ENCODE results near the gene ADCY1. TPM values are rescaled to one million over a fixed set of nuclear protein-coding genes. Genes with fewer than 3 reads are reported as not detected.

Gene ADCY1
- total and polyA plus RNA-seq, 2 donors from 2014 or later: 2.9 to 3.7 TPM

GRCh38 chr7:45589915-45590678 is 15.9 kb downstream of the ADCY1 start:
- Histone ChIP-seq H3K36me3 (ENCODE audit: control insufficient read depth in 2 of 3, insufficient read depth in 3 of 3, low read length in 3 of 3) (no peaks in the 10 kb centered on the region), H3K27me3 (ENCODE audit: control insufficient read depth, insufficient read depth, low read length) (no peaks in the 10 kb centered on the region), H3K4me3 (ENCODE audit: low read length in 3 of 3) (no peak overlapping the region), H3K9me3 (ENCODE audit: control insufficient read depth in 2 of 3, insufficient read depth in 1 of 3, low read length in 3 of 3) (no peaks in the 10 kb centered on the region), H3K4me1 (ENCODE audit: control insufficient read depth in 2 of 3, insufficient read depth in 2 of 3, low read depth in 1 of 3, low read length in 3 of 3) (no peaks in the 10 kb centered on the region), H3K9ac (ENCODE audit: low read length in 3 of 3) (no peak overlapping the region), H3K27ac (ENCODE audit: low read depth in 2 of 2, low read length in 2 of 2) (no peak overlapping the region)
- DNase-seq: peak in 4 of 5 donors; percentile 27 to 47 (median 44)
- intact Hi-C loops (cut with DNase I): no loop called here
- TF ChIP-seq CTCF (IDR thresholded peaks at IDR 0.05; ENCODE audit: borderline replicate concordance, extremely low read depth, insufficient read depth): no peak
- no peak for FAIRE-seq

- no peaks in the 10 kb centered on the region for H3K4me1 ChIP-seq (ENCODE audit: control insufficient read depth in 2 of 3, insufficient read depth in 2 of 3, low read depth in 1 of 3, low read length in 3 of 3)
- intact Hi-C loops (cut with DNase I): no loop called here
- FAIRE-seq (no peak), DNase-seq (peak in 2 of 5 donors; percentile 35 to 42)
- no peak overlapping the region for H3K4me3 ChIP-seq (ENCODE audit: low read length in 3 of 3)
- H3K27ac ChIP-seq (ENCODE audit: low read depth in 2 of 2, low read length in 2 of 2): no peak overlapping the region
- H3K27me3 ChIP-seq (ENCODE audit: control insufficient read depth, insufficient read depth, low read length): no peaks in the 10 kb centered on the region
- H3K36me3 ChIP-seq (ENCODE audit: control insufficient read depth in 2 of 3, insufficient read depth in 3 of 3, low read length in 3 of 3): no peaks in the 10 kb centered on the region
- H3K9me3 ChIP-seq (ENCODE audit: control insufficient read depth in 2 of 3, insufficient read depth in 1 of 3, low read length in 3 of 3): no peaks in the 10 kb centered on the region
- TF ChIP-seq CTCF (IDR thresholded peaks at IDR 0.05; ENCODE audit: borderline replicate concordance, extremely low read depth, insufficient read depth): no peak
- no peak overlapping the region for H3K9ac ChIP-seq (ENCODE audit: low read length in 3 of 3)
Measured at GRCh38 chr7:45590679-45591057, 16.5 kb downstream of the ADCY1 start.

GRCh38 chr7:45591101-45591906 is 17.1 kb downstream of the ADCY1 start:
- intact Hi-C loops (cut with DNase I): no loop called here
- Histone ChIP-seq H3K4me1 (ENCODE audit: control insufficient read depth in 2 of 3, insufficient read depth in 2 of 3, low read depth in 1 of 3, low read length in 3 of 3) (no peaks in the 10 kb centered on the region), H3K4me3 (ENCODE audit: low read length in 3 of 3) (no peak overlapping the region), H3K27me3 (ENCODE audit: control insufficient read depth, insufficient read depth, low read length) (no peaks in the 10 kb centered on the region), H3K36me3 (ENCODE audit: control insufficient read depth in 2 of 3, insufficient read depth in 3 of 3, low read length in 3 of 3) (no peaks in the 10 kb centered on the region), H3K9ac (ENCODE audit: low read length in 3 of 3) (no peak overlapping the region), H3K27ac (ENCODE audit: low read depth in 2 of 2, low read length in 2 of 2) (no peak overlapping the region), H3K9me3 (ENCODE audit: control insufficient read depth in 2 of 3, insufficient read depth in 1 of 3, low read length in 3 of 3) (no peaks in the 10 kb centered on the region)
- DNase-seq (peak in 3 of 5 donors; percentile 5 to 52 (median 21)), FAIRE-seq (no peak)
- no peak for TF ChIP-seq CTCF (IDR thresholded peaks at IDR 0.05; ENCODE audit: borderline replicate concordance, extremely low read depth, insufficient read depth)
